Kasumi-1 (cell line): ENCODE data around the gene GALNT18.

Source experiments
- DNase-seq, 2 experiments: peaks; one replicate each; lab custom pipeline; 2025; lab: John Stamatoyannopoulos, UW

The GALNT18 gene

GRCh38 chr11:11237070-11237832 lies 384.6 kb downstream of the GALNT18 start:
- DNase-seq = no peak

- no peak for DNase-seq
These were observed 385.2 kb downstream of the GALNT18 start for GRCh38 chr11:11236498-11237059.

- DNase-seq = no peak
These were observed 390.0 kb downstream of the GALNT18 start for GRCh38 chr11:11231763-11232162.

GRCh38 chr11:11230802-11231562 lies 390.8 kb downstream of the GALNT18 start:
- DNase-seq = peak in 1 of 2 experiments; percentile 20

GRCh38 chr11:11230087-11230486 lies 391.7 kb downstream of the GALNT18 start:
- DNase-seq = no peak

- no peak for DNase-seq
These were observed 392.2 kb downstream of the GALNT18 start for GRCh38 chr11:11229647-11230046.

- no peak for DNase-seq
These were observed 394.3 kb downstream of the GALNT18 start for GRCh38 chr11:11227296-11228085.
